Right lung (tissue), 5 donors: ENCODE data around the gene DRAXIN. TPM values are rescaled to one million over a fixed set of nuclear protein-coding genes. Genes with fewer than 3 reads are reported as not detected.

Experiments
- DNase-seq, 2 donors: peaks; one replicate each; pipeline ENCODE4 v3.0.0-alpha.2; 2013
- polyA plus RNA-seq, 5 donors: library from polyadenylated mRNA; unstranded; fragments of 120-200 nt; gene quantifications; one replicate each; pipeline versions ENCODE4 v1.2.1 to v1.2.3, GENCODE V29; 2013; ENCODE audit warnings: inconsistent platforms in 1 of 5, low replicate concordance in 1 of 5; ENCODE audit not compliant: insufficient read length in 5 of 5, insufficient read depth in 1 of 5

DRAXIN gene
- polyA plus RNA-seq, 5 donors = 1.9 to 2.7 (median 2.2) TPM

GRCh38 chr1:11685210-11685752 is 6.2 kb upstream of the DRAXIN start:
- no peak for DNase-seq

DNA sequence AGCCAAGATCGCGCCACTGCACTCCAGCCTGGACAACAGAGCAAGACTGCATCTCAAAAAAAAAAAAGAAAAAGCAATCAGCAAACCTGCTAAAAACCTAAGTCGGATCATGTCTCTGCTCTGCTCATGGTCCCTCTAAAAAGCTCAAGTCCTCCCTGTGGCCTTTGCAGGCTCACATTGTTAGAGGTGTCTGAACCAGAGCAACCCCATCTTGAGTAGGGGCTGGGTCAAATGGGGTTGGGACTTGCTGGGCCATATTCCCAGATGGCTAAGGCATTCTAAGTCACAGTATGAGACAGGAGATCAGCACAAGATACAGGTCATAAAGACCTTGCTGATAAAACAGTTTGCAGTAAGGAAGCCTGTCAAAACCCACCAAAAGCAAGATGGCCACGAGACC is 3.0 kb upstream of the DRAXIN start:
- no peak for DNase-seq

DNA sequence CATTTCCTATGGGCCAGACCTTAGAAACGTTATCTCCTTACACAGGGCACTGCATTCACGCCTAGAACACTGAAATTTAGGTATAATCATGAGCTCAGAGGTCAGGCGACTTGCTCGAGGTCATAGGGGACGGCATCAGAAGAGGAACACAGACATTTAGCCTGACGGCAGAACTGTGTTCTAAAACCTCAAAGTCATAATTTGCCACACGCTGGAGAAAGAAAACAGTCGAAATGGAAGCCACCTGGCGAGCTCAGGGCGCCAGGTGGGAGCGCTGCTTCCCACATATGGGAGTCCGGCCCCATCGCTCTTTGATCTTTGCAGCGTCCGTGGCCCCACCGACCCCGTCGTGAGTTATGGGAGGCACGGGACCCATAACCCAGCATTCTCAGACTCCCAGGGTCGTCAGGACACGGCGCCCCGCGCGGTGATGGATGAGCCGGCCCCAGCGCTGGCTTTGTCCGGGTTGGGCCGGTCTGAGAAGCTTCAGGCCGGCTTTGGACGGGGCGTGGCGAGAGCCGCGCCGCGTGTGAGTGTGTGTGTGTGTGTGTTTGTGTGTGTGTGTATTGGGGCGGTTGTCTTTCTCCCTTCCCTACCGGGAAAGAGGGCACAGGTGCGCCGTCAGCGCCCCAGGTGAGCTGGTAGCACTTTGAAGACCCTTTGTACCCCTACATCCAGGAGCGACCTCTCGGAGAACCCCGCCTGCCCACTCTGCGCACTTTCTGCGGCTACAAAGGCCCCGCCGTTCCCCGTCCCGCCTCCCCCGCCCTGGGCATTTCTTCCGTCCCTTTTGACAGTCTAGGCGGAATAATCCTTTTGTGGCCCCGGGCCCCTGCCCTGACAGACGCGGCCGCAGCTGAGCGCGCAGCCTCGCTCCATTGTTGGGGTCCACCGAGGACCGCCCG is 861 bp upstream of the DRAXIN start:
- DNase-seq = peak; percentile 57

DNA sequence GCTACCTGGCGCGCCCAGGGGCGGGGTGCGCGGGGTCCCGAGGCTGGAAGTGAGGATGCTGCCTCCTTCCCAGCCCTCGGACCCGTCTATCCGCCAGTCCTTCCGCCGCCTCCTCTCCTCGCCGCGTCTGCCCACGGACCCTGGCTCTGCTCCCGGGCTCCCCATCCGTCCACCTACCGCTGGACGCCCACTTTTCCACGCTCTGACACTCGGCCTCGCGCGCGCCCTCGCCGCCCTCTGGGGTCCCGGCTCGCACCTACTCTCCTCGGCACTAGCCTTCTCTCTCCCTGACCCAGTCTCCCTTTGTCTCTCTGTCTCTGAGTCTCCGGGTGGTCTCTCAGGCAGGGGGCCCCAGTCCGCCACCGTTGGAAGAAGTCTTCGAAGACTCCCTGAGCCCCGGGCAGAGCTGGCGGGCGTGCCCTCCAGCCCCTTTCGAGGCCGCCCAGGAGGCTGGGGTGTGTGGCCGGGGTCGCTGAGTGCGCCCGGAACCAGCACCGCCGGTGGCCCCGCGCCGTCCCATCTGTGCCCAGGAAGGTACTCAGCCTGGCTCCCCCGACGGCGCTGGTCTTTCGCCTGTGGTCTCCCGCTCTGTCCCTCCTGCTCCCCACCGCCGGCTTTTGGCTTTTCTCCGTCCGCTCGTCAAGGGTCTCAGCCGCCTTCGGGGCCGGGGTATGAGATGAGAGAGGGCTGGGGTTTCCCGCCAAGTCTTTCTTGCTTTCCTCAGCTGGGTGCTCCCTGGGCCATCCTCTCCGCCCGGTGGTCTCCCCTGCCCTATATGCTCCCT is 610 bp downstream of the DRAXIN start:
- DNase-seq = no peak

DNA sequence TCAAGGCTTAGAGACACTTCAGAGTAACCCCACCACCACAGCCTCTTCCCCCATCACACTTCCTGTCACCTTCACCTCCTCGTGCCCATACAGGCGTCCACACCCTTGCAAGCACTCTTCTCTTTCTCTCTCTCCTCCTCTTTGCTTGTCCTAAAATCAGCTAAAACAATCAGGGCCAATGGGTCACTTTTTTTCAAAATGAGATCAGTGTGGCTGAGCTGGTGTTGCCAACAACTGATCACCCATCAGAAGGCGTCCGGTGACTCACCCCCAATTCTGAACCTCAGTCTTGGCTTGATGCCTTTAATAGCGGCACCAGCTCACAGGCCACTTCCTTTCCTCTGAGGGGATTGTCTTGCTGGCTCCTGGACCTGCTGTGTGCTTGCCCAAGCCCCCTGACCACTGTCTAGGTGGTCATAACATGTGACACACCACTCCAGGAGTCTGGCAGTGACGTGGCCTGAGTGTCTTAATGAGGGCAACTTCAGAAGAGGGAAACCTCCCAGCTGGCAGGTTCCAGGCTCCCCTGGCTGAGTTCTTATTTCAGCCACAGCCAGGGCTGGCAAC is 1.6 kb downstream of the DRAXIN start:
- DNase-seq = no peak

DNA sequence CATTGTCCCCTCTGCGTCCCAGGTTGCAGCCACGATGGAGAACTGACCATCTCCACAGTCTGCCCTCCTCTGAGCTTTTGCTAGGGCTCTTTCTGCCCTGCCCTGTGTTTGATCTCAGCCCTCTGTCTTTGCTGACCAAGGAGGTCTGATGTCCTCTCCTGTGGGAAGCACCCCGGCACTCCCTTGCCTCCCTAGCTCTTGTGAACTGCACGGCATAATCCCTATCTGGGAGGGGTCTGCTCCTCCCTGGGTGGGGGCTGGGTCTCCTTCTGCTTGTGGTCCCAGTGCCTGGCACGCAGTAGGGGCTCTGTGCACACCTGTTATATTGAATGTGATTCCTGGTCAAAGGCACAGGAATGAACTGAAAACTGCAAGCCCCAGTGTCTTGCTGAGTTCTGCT is 2.4 kb downstream of the DRAXIN start:
- no peak for DNase-seq

GRCh38 chr1:11695861-11696260 is 4.4 kb downstream of the DRAXIN start:
- DNase-seq = no peak

DNA sequence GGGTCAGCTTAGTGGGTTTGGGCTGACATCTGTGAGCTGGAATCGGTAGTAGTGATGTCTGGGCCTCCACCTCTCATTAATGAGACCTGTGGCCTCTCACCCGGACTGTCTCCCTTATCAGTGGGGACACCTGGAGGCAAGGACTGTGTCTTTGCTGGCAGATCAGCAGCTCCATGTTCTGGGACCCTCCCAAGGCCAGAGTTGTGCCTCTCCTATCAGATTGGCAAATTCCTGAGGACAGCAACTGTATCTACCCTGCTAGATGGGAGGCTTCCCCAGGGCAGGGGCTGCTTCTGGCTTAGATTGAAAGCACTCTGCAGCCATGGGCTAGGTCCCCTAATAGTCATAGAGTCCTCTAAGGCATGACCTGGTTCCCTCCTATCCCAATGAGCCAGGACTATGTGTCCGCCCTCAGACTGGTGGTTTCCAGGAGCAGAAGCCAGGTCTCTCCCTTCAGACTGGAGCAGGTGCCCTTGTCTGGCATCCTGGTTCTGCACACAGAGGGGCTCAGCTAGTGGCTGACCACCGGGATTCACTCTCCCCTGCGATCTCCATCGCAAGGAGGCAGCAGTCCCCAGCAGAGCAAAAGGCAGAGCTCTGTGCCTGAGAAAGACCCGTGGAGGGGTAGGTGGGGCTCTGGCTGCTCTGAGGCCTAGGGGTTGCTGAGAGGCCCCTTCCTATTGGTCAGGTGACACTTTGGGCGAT is 5.8 kb downstream of the DRAXIN start:
- no peak for DNase-seq

DNA sequence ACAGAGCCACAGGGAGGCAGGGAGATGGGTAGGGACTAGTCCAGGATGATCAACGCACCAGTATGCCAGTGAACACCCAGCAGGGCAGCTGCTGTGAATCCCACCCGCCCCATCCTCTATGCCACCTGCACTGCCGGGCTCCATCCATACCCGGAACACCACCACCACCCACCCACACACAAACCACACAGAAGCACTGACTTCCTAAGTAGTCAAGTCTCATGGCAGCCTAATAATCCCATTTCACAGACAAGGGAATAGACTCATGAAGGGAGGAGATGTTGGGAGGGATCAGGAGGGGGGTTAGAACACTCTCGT is 6.3 kb downstream of the DRAXIN start:
- no peak for DNase-seq

GRCh38 chr1:11700601-11701467 is 9.3 kb downstream of the DRAXIN start:
- DNase-seq = no peak

- DNase-seq = peak in 1 of 2 donors; percentile 40
Measured at GRCh38 chr1:11701551-11701961, 10.0 kb downstream of the DRAXIN start.

- no peak for DNase-seq
Measured at GRCh38 chr1:11701981-11702803, 10.7 kb downstream of the DRAXIN start.

DNA sequence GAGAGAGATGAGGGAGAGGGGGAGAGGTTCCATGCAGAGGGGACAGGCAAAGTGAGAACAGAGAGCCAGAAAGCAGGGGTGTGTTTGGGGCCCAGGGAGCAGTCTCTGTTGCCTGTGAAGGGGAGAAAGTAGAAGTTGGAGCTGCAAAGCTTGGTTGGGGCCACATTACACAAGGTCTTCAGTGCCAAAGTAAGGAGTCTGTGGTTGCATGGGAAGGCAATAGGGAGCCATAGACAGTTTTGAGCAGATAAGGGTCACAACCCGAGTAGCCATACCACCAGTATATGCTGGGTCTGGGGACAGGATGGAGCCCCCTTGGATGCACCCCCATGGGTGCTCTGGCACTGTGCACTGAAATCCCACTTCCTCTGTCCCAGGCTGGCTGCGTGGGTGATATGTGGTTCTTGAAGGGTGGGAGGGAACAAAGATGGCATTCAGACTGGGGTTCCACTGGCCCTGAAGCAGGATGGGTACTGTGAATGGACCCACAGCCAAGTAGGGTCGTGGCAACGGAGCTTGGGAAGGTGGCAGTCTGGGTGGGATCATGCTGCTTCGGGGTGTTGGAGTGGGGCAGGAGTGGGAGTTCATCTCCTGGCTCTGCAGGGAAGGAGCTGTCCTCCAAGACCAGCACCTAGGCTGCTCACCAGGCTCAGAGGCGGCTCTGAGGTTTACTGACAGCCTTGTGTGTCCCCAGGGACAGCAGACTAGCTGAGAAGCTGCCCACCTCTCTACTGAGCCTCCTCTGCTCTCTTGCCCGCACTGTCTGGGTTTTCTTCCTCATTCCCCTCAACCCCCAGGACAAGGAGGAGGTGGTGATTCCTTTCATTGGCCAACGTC is 12.1 kb downstream of the DRAXIN start:
- DNase-seq = no peak

- no peak for DNase-seq
Measured at GRCh38 chr1:11704194-11704529, 12.7 kb downstream of the DRAXIN start.

GRCh38 chr1:11704691-11705475 is 13.4 kb downstream of the DRAXIN start:
- DNase-seq = no peak

GRCh38 chr1:11705596-11705995 is 14.1 kb downstream of the DRAXIN start:
- no peak for DNase-seq

DNA sequence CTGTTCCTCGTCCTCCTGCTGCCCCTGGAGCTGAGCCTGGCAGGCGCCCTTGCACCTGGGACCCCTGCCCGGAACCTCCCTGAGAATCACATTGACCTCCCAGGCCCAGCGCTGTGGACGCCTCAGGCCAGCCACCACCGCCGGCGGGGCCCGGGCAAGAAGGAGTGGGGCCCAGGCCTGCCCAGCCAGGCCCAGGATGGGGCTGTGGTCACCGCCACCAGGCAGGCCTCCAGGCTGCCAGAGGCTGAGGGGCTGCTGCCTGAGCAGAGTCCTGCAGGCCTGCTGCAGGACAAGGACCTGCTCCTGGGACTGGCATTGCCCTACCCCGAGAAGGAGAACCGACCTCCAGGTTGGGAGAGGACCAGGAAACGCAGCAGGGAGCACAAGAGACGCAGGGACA is 14.8 kb downstream of the DRAXIN start:
- no peak for DNase-seq

GRCh38 chr1:11707621-11708276 is 16.2 kb downstream of the DRAXIN start:
- DNase-seq = peak in 1 of 2 donors; percentile 37
